SJSA1 (cell line): ENCODE results near the gene PTH2R. TPM values are rescaled to one million over a fixed set of nuclear protein-coding genes. Genes with fewer than 3 reads are reported as not detected.
"Not testable (repeated sequence)": the region's sequence is repeated elsewhere in the genome, so short reads cannot be mapped to it uniquely, and the experiment has no call there.

Experiments
- DNase-seq, 2 experiments: peaks; one replicate each; pipeline ENCODE4 v3.0.0-alpha.2; 2015 to 2020; ENCODE audit warnings: low spot score in 2 of 2, low read depth in 1 of 2
- H3K27ac ChIP-seq: fragments of 250-450 bp; sonication (Bioruptor Pico); 2 replicates; pipeline ENCODE4 v1.5.1; 2020; ENCODE audit warnings: mild to moderate bottlenecking, moderate library complexity
- H3K27me3 ChIP-seq: fragments of 250-450 bp; sonication (Bioruptor Pico); replicated peaks from 2 replicates; pipeline ENCODE4 v1.5.1; 2020; ENCODE audit warnings: mild to moderate bottlenecking, moderate library complexity
- H3K36me3 ChIP-seq: fragments of 250-450 bp; sonication (Bioruptor Pico); 2 replicates; pipeline ENCODE4 v1.5.1; 2020; ENCODE audit warnings: mild to moderate bottlenecking
- H3K4me1 ChIP-seq: fragments of 250-450 bp; sonication (Bioruptor Pico); replicated peaks from 2 replicates; pipeline ENCODE4 v1.6.1; 2021; ENCODE audit warnings: mild to moderate bottlenecking
- H3K4me3 ChIP-seq: fragments of 250-450 bp; sonication (Bioruptor Pico); 2 replicates; pipeline ENCODE4 v1.5.1; 2020; ENCODE audit warnings: mild to moderate bottlenecking
- H3K9me3 ChIP-seq: fragments of 250-450 bp; sonication (Bioruptor Pico); replicated peaks from 2 replicates; pipeline ENCODE4 v1.5.1; 2020; ENCODE audit warnings: mild to moderate bottlenecking
- total RNA-seq: library from RNA; depleted of rRNA; stranded (reverse); fragments of >200 nt; shearing (Covaris generic); gene quantifications from 2 replicates; pipeline ENCODE4 v1.2.3, GENCODE V29; 2014

Gene PTH2R
- total RNA-seq, 1 experiment from 2014 or later: not detected

GRCh38 chr2:208426412-208427045 lies 19.9 kb downstream of the PTH2R start:
- DNase-seq: no peak
- no peaks in the 10 kb centered on the region for H3K27me3 ChIP-seq
- H3K27ac ChIP-seq: no peak overlapping the region

GRCh38 chr2:208437755-208438154 lies 31.2 kb downstream of the PTH2R start:
- H3K27me3 ChIP-seq: peaks cover 7% of the 10 kb centered on the region
- H3K4me3 ChIP-seq: no peak overlapping the region
- H3K4me1 ChIP-seq: no peaks in the 10 kb centered on the region
- no peaks in the 10 kb centered on the region for H3K36me3 ChIP-seq
- no peak for DNase-seq
- H3K27ac ChIP-seq: no peak overlapping the region
- H3K9me3 ChIP-seq: no peaks in the 10 kb centered on the region

More at GRCh38 chr2:208426412-208427045, 19.9 kb downstream of the PTH2R start:
- no peak overlapping the region for H3K4me3 ChIP-seq
- H3K9me3 ChIP-seq: no peaks in the 10 kb centered on the region
- H3K36me3 ChIP-seq: no peaks in the 10 kb centered on the region
- no peaks in the 10 kb centered on the region for H3K4me1 ChIP-seq

GRCh38 chr2:208440716-208441115 lies 34.1 kb downstream of the PTH2R start:
- Histone ChIP-seq H3K27ac (no peak overlapping the region), H3K4me3 (no peak overlapping the region), H3K4me1 (no peaks in the 10 kb centered on the region), H3K36me3 (no peaks in the 10 kb centered on the region), H3K9me3 (no peaks in the 10 kb centered on the region), H3K27me3 (no peaks in the 10 kb centered on the region; the same call in none of the 2 replicates)
- no peak for DNase-seq

- DNase-seq: no peak
- H3K27me3 ChIP-seq: no peaks in the 10 kb centered on the region; the same call in none of the 2 replicates
- no peak overlapping the region for H3K4me3 ChIP-seq
- no peaks in the 10 kb centered on the region for H3K36me3 ChIP-seq
- H3K27ac ChIP-seq: no peak overlapping the region
- no peaks in the 10 kb centered on the region for H3K4me1 ChIP-seq
- H3K9me3 ChIP-seq: no peaks in the 10 kb centered on the region
These were observed 35.4 kb downstream of the PTH2R start for GRCh38 chr2:208441951-208442350.

- not testable (repeated sequence) for H3K9me3 ChIP-seq, H3K4me1 ChIP-seq, DNase-seq, H3K27me3 ChIP-seq, H3K27ac ChIP-seq, H3K36me3 ChIP-seq, H3K4me3 ChIP-seq
These were observed 40.9 kb downstream of the PTH2R start for GRCh38 chr2:208447447-208447846.

- Histone ChIP-seq H3K36me3 (no peaks in the 10 kb centered on the region), H3K4me1 (no peaks in the 10 kb centered on the region), H3K4me3 (no peak overlapping the region), H3K27me3 (peaks cover 4% of the 10 kb centered on the region; the same call in 1 of the 2 replicates), H3K27ac (no peak overlapping the region), H3K9me3 (no peaks in the 10 kb centered on the region)
- DNase-seq: no peak
These were observed 44.5 kb downstream of the PTH2R start for GRCh38 chr2:208451061-208451460.

GRCh38 chr2:208454861-208455260 lies 48.3 kb downstream of the PTH2R start:
- no peak for DNase-seq
- Histone ChIP-seq H3K27ac (no peak overlapping the region), H3K4me3 (no peak overlapping the region), H3K27me3 (no peaks in the 10 kb centered on the region), H3K4me1 (no peaks in the 10 kb centered on the region), H3K36me3 (no peaks in the 10 kb centered on the region), H3K9me3 (no peaks in the 10 kb centered on the region)

- no peaks in the 10 kb centered on the region for H3K4me1 ChIP-seq
- no peaks in the 10 kb centered on the region for H3K9me3 ChIP-seq
- H3K27ac ChIP-seq: no peak overlapping the region
- DNase-seq: no peak
- no peaks in the 10 kb centered on the region for H3K36me3 ChIP-seq
- H3K4me3 ChIP-seq: no peak overlapping the region
- 0 out of 2 replicates have a peak, but pooled peaks cover 4% of the 10 kb centered on the region for H3K27me3 ChIP-seq
These were observed 57.1 kb downstream of the PTH2R start for GRCh38 chr2:208463721-208464120.

- no peak overlapping the region for H3K4me3 ChIP-seq
- 0 out of 2 replicates have a peak, but pooled peaks cover 4% of the 10 kb centered on the region for H3K27me3 ChIP-seq
- H3K4me1 ChIP-seq: no peaks in the 10 kb centered on the region
- H3K27ac ChIP-seq: no peak overlapping the region
- no peak for DNase-seq
- no peaks in the 10 kb centered on the region for H3K9me3 ChIP-seq
- no peaks in the 10 kb centered on the region for H3K36me3 ChIP-seq
These were observed 57.6 kb downstream of the PTH2R start for GRCh38 chr2:208464205-208464604.

- H3K4me1 ChIP-seq: no peaks in the 10 kb centered on the region
These were observed 59.7 kb downstream of the PTH2R start for GRCh38 chr2:208466151-208466919.

GRCh38 chr2:208466920-208467298 lies 60.3 kb downstream of the PTH2R start:
- Histone ChIP-seq H3K9me3 (no peaks in the 10 kb centered on the region), H3K27ac (no peak overlapping the region), H3K27me3 (0 out of 2 replicates have a peak, but pooled peaks cover 4% of the 10 kb centered on the region), H3K36me3 (no peaks in the 10 kb centered on the region), H3K4me1 (no peaks in the 10 kb centered on the region), H3K4me3 (no peak overlapping the region)
- no peak for DNase-seq

More at GRCh38 chr2:208466151-208466919, 59.7 kb downstream of the PTH2R start:
- Histone ChIP-seq H3K4me3 (no peak overlapping the region), H3K27me3 (0 out of 2 replicates have a peak, but pooled peaks cover 4% of the 10 kb centered on the region), H3K36me3 (no peaks in the 10 kb centered on the region), H3K27ac (no peak overlapping the region), H3K9me3 (no peaks in the 10 kb centered on the region)
- peak in 1 of 2 experiments; percentile 5 for DNase-seq

- Histone ChIP-seq H3K27ac (no peak overlapping the region), H3K9me3 (no peaks in the 10 kb centered on the region), H3K36me3 (no peaks in the 10 kb centered on the region), H3K4me3 (no peak overlapping the region), H3K27me3 (0 out of 2 replicates have a peak, but pooled peaks cover 4% of the 10 kb centered on the region), H3K4me1 (no peaks in the 10 kb centered on the region)
- DNase-seq: no peak
These were observed 61.0 kb downstream of the PTH2R start for GRCh38 chr2:208467564-208467963.

GRCh38 chr2:208477741-208478140 lies 71.1 kb downstream of the PTH2R start:
- H3K27me3 ChIP-seq: no peaks in the 10 kb centered on the region
- H3K9me3 ChIP-seq: no peaks in the 10 kb centered on the region

GRCh38 chr2:208479342-208479741 lies 72.8 kb downstream of the PTH2R start:
- Histone ChIP-seq H3K4me1 (no peaks in the 10 kb centered on the region), H3K27ac (no peak overlapping the region), H3K27me3 (no peaks in the 10 kb centered on the region), H3K9me3 (no peaks in the 10 kb centered on the region), H3K4me3 (no peak overlapping the region), H3K36me3 (no peaks in the 10 kb centered on the region)
- no peak for DNase-seq

More at GRCh38 chr2:208477741-208478140, 71.1 kb downstream of the PTH2R start:
- no peak overlapping the region for H3K4me3 ChIP-seq
- DNase-seq: no peak
- H3K27ac ChIP-seq: no peak overlapping the region
- H3K36me3 ChIP-seq: no peaks in the 10 kb centered on the region
- no peaks in the 10 kb centered on the region for H3K4me1 ChIP-seq
